Pancreas (tissue), 10 donors: Measurements from ENCODE around the gene P2RY14. TPM values are rescaled to one million over a fixed set of nuclear protein-coding genes. Genes with fewer than 3 reads are reported as not detected.

ENCODE experiments used
- ATAC-seq, 4 donors: fragments of 200-7000 bp; cut with Tn5 transposase; one replicate each; pipeline versions ENCODE4 v1.8.0 to v1.9.1; 2020; ENCODE audit warnings: mild to moderate bottlenecking in 4 of 4, moderate library complexity in 4 of 4
- DNase-seq, 6 donors: peaks; one replicate each; pipeline ENCODE4 v3.0.0-alpha.2; 2020
- FAIRE-seq: peaks from 2 replicates; lab custom pipeline; 2012; peaks lifted over from hg19 to GRCh38; lab: Jason Lieb, UNC
- H3K27ac ChIP-seq, 4 donors: fragments of 200-600 bp; sonication (generic); 1 replicate in 3 of 4; 2 replicates in 1 of 4; pipeline versions ENCODE4 v1.5.0 to v1.8.0; 2020
- H3K27me3 ChIP-seq, 4 donors: fragments of 200-600 bp; one replicate each; pipeline ENCODE4 v1.8.0; 2021
- H3K36me3 ChIP-seq, 3 donors: fragments of 200-600 bp; sonication (generic) in 1 of 3; one replicate each; pipeline versions ENCODE4 v1.5.0 to v1.8.0; 2020 to 2021
- H3K4me1 ChIP-seq, 3 donors: fragments of 200-600 bp; one replicate each; pipeline ENCODE4 v1.8.0; 2021
- H3K4me3 ChIP-seq, 4 donors: fragments of 200-600 bp; sonication (generic) in 2 of 4; one replicate each; pipeline versions ENCODE4 v1.5.0 to v1.8.0; 2020 to 2021
- H3K9me3 ChIP-seq, 4 donors: fragments of 200-600 bp; one replicate each; pipeline ENCODE4 v1.8.0; 2021
- WGBS, 2 donors: extraction: QIAGEN DNeasy Blood & Tissue Kit; methylation state at CpG; one replicate each; pipeline ENCODE4 v1.1.7; 2013; 5-methylcytosine and 5-hydroxymethylcytosine counted together
- intact Hi-C, 3 donors: fragments of 100-400 bp; cut with DNase I; formaldehyde crosslinking; loops; one replicate each; pipeline versions ENCODE4 v1.11.1 to v1.14.2; 2022
- polyA plus RNA-seq, 2 donors: library from polyadenylated mRNA; stranded (reverse); fragments of 200-250 nt; gene quantifications; one replicate each; pipeline ENCODE4 v1.2.3, GENCODE V29; 2013
- total RNA-seq, 6 donors: library from RNA; stranded (reverse); fragmentation: NEBNext Ultra II Directional in 4 of 6; extraction: Animal tissue kit (Norgen Biotek cat#: 25700) in 4 of 6; gene quantifications; one replicate each; pipeline versions ENCODE4 v1.2.1 to v1.2.4, GENCODE V29; 2021 to 2023
- TF ChIP-seq, protein P1 (sequence below), 4 donors: fragments of 200-600 bp; sonication (generic) in 3 of 4; IDR thresholded peaks; one replicate each; pipeline versions ENCODE4 v1.5.0 to v1.8.0; 2021; ENCODE audit warnings: antibody characterized with exemption in 4 of 4
- donor health status: healthy with polysubstance abuse.
- donor health status: DM: no; HTN: no; CAD: no; lungs with moderate emphysema.
- donor health status: DM: no; HTN: no; CAD: no.
- donor health status: control.
- donor health status: control.
- donor health status: Bipolar disorder and iron deficiency.
- donor health status: DM: yes; HTN: yes; CAD: no.
- donor health status: DM: no; HTN: no; CAD: no.
- donor health status: DM: no; HTN: no; CAD: no.
- donor health status: DM: yes; HTN: yes; CAD: no.

Gene P2RY14
- total and polyA plus RNA-seq, 8 donors = 0.08 to 0.47 (median 0.11) TPM

GRCh38 chr3:151315136-151315535 lies 36.8 kb upstream of the P2RY14 start:
- no peak for DNase-seq
- no peak for ATAC-seq
- no peak for FAIRE-seq
- intact Hi-C loops = no loop called here
- no peaks in the 10 kb centered on the region for H3K36me3 ChIP-seq
- no peaks in the 10 kb centered on the region for H3K9me3 ChIP-seq
- WGBS, 2 donors = 79 to 90% methylated on average over 2 of the region's 2 CpGs
- no peaks in the 10 kb centered on the region for H3K27me3 ChIP-seq
- TF ChIP-seq, protein P1, sequence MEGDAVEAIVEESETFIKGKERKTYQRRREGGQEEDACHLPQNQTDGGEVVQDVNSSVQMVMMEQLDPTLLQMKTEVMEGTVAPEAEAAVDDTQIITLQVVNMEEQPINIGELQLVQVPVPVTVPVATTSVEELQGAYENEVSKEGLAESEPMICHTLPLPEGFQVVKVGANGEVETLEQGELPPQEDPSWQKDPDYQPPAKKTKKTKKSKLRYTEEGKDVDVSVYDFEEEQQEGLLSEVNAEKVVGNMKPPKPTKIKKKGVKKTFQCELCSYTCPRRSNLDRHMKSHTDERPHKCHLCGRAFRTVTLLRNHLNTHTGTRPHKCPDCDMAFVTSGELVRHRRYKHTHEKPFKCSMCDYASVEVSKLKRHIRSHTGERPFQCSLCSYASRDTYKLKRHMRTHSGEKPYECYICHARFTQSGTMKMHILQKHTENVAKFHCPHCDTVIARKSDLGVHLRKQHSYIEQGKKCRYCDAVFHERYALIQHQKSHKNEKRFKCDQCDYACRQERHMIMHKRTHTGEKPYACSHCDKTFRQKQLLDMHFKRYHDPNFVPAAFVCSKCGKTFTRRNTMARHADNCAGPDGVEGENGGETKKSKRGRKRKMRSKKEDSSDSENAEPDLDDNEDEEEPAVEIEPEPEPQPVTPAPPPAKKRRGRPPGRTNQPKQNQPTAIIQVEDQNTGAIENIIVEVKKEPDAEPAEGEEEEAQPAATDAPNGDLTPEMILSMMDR (IDR thresholded peaks at IDR 0.05) = no peak
- no peak overlapping the region for H3K4me3 ChIP-seq
- no peak overlapping the region for H3K27ac ChIP-seq
- H3K4me1 ChIP-seq = no peaks in the 10 kb centered on the region

DNA sequence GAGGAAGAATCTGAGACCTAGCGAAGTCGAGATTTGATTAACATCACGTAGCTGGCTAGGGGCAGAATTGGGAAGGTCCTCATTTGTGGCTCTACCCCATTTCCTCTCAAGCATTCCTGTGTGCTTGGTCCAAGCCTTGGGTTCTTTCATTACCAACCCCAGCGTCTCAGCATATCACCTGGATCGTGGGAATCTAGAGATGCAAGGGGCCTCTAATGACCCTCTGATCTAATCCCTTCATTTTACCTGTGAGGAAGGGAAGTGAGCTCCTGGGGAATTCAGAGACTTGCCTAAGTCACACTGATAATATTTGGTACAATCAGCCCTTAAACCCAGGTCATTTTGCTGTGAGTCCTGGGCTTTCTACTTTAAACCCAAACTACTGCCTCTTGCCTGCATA lies 36.3 kb upstream of the P2RY14 start:
- DNase-seq = no peak
- H3K4me1 ChIP-seq = no peaks in the 10 kb centered on the region
- no peak for ATAC-seq
- TF ChIP-seq, protein P1 (IDR thresholded peaks at IDR 0.05) = no peak
- no peak overlapping the region for H3K27ac ChIP-seq
- no peak overlapping the region for H3K4me3 ChIP-seq
- H3K36me3 ChIP-seq = no peaks in the 10 kb centered on the region
- H3K27me3 ChIP-seq = no peaks in the 10 kb centered on the region
- H3K9me3 ChIP-seq = no peaks in the 10 kb centered on the region
- no peak for FAIRE-seq
- 91 to 95% methylated on average over 5 of the region's 5 CpGs for WGBS, 2 donors
- intact Hi-C loops = no loop called here

- H3K27me3 ChIP-seq = no peaks in the 10 kb centered on the region
- FAIRE-seq = no peak
- no peak for ATAC-seq
- intact Hi-C loops = no loop called here
- no peak overlapping the region for H3K4me3 ChIP-seq
- H3K27ac ChIP-seq = no peak overlapping the region
- TF ChIP-seq, protein P1 (IDR thresholded peaks at IDR 0.05) = no peak
- H3K4me1 ChIP-seq = no peaks in the 10 kb centered on the region
- WGBS, 2 donors = 80 to 93% methylated on average over 2 of the region's 2 CpGs
- no peaks in the 10 kb centered on the region for H3K36me3 ChIP-seq
- H3K9me3 ChIP-seq = no peaks in the 10 kb centered on the region
- no peak for DNase-seq
Observed at GRCh38 chr3:151314137-151314536, 35.8 kb upstream of the P2RY14 start.

GRCh38 chr3:151312972-151313371 lies 34.6 kb upstream of the P2RY14 start:
- Histone ChIP-seq H3K36me3 (no peaks in the 10 kb centered on the region), H3K9me3 (no peaks in the 10 kb centered on the region), H3K27me3 (no peaks in the 10 kb centered on the region), H3K27ac (no peak overlapping the region), H3K4me1 (no peaks in the 10 kb centered on the region), H3K4me3 (no peak overlapping the region)
- no peak for FAIRE-seq
- ATAC-seq = no peak
- intact Hi-C loops = no loop called here
- WGBS, 2 donors = 52 to 63% methylated on average over 3 of the region's 3 CpGs
- TF ChIP-seq, protein P1 (IDR thresholded peaks at IDR 0.05) = no peak
- DNase-seq = no peak

DNA sequence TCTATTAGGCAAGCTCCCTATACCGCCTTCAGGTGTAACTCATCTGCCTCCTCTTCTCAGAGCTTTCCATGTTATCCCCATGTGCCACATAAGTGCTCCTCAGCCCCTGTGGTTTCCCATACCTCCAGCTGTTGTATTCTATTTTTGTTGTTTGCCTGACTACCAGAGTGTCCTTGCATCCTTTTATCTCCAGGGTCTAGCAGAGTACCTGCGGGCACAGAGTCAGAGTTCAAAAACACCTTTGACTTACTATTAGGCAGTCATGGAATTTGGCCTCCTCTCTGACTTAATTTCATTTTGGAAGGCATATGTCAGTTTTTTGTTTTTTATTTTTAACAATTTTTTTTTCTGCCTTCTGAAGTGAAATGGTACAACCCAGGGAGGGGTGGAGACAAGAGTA lies 31.2 kb upstream of the P2RY14 start:
- ATAC-seq (no peak), DNase-seq (no peak), FAIRE-seq (no peak)
- no peaks in the 10 kb centered on the region for H3K27me3 ChIP-seq
- intact Hi-C loops = no loop called here
- H3K4me3 ChIP-seq = no peak overlapping the region
- H3K9me3 ChIP-seq = no peaks in the 10 kb centered on the region
- no peaks in the 10 kb centered on the region for H3K4me1 ChIP-seq
- 94 to 98% methylated on average over 2 of the region's 2 CpGs for WGBS, 2 donors
- H3K27ac ChIP-seq = no peak overlapping the region
- TF ChIP-seq, protein P1 (IDR thresholded peaks at IDR 0.05) = no peak
- H3K36me3 ChIP-seq = no peaks in the 10 kb centered on the region
